HG03139 (cell line): ENCODE data around the gene FAM181A.

Experiments used
- ATAC-seq: cut with Tn5 transposase; IDR thresholded peaks from one replicate; pipeline ENCODE4 v1.9.1; 2021; ENCODE audit not compliant: unreplicated experiment

The FAM181A gene

DNA sequence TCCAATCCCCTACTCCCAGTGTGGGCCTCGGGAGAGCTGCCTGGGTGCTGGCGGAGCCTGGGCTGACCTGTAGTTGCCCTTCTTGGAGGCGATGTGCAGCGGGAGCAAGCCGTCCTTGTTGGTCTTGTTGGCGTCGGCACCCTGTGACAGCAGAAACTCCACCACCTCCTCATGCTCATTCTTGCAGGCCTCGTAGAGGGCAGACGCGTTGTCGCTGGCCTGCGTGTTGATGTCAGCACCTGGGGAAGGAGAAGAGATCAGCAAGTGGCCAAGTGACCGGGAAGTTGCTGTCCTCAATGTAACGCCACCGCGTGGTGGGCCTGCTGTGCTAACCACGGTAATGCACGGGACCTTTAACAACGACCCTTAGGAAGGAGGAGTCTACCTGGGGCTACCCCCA is 20.1 kb downstream of the FAM181A start:
- ATAC-seq, result no peak

DNA sequence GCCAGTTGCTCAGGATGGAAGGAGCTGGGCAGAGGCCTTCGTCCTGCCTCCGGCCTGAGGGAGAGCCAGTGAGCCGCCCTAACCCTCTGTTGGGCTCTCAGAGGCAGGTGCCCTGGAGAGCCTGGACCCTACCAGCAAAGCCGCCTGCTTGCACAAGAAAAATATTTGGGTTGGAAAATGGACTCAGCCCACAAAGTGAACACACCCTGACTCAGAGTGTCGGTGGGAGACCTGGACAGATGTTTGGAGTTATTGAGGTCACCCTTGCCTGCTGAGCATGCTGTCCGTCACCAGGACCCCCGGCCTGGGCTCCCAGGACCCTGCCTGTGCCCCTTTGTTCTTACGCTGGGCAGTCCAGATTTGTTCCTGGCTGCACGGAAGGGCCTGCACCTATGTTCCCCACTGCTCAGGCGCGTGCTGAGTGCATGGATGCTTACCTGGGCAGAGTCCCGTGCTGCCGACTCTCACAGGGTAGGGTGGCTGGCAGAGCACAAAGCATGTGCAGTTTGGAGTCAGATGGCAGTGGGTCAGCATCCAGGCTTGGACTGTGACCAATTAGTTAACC is 22.4 kb downstream of the FAM181A start:
- ATAC-seq, result no peak

DNA sequence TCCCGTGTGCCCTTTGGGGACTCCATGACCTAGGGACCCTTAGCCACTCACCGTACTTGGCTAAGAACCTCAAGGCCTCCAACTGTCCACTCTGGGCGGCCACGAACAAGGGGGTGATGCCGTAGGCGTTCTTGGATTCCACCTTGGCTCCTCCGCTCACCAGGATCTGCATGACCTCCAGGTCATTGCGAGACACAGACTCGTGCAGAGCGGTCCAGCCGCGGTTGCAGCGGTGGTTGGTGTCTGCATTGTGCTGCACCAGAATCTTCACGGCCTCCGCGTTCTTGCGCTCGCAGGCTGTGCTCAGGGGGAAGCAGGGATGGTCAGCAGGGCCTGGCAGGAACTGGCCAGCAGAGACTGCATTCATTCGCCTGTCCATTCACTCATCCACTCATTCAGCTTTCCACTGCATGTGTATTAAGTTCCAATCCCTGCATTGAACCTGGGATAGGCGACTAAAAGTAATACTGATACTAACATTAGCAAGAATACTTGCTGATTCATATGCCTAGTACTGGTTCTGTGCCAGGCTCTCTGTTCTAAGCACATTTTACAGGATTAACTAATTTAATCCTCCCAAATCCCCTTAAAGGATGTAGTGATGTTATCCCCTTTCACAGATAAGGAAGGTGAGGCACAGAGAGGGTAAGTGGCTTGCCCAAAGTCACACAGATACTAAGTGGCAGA is 23.9 kb downstream of the FAM181A start:
- no peak for ATAC-seq

DNA sequence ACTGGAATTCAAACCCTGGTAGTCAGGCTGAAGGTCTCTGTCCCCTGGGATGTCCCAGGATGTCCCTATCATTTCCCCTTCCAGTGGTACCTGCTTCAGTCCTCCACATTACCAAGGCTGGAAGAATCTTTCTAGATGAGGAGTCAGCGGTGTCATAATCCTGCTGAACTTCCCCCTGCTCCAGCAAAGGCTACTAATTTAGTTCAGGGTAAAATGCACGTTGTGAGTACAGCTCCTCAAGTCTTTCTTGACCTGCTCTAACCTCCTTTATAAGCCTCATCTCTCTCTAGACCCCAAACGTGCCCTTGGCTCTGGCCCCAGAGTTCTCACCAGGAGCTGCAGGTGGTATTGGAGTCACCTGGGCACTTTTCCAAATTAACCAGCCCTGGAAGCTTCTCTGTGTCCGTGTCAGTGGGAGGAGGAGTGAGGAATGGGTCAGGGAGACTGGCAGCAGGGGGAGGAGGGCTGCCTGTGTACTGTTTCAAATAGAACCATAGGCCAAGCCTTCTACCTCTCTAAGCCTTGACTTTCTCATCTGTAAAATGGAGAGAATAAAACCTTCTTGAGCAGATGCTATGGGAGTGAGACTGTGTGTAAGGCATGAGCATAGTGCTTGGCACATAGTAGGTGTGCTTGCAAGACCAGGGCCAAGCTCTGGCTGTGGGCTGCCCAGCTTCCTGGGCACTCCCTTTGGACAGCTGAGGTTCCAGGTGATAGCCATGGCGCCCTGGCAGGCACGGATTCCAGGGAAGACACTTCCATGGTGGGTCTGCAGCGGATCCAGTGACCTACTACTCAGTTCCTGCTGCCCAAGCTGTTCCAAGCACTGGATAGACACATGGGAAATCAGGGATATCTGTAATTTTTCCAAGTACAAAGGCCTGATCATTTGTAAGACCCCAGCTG is 24.7 kb downstream of the FAM181A start:
- no peak for ATAC-seq

- no peak for ATAC-seq
Measured at GRCh38 chr14:93952829-93953228, 25.7 kb downstream of the FAM181A start.

DNA sequence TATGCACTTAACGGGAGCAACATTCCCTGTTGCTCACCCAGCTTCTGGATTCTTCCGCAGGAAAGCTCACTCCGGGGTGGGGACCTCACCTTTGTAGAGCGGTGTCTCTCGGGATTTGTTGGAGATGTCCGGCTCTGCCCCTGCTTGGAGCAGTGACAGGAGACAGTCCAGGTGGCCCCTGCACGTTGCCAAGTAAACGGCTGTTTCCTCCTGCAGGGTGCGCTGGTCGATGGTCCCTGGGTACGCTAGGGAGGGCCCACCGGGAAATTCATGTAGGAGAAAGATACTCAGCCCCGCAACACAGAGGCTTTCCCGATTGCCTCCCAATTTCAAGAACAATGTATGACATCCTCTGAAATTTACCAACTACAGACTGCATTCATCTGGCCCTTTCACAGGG is 26.1 kb downstream of the FAM181A start:
- ATAC-seq, result no peak

DNA sequence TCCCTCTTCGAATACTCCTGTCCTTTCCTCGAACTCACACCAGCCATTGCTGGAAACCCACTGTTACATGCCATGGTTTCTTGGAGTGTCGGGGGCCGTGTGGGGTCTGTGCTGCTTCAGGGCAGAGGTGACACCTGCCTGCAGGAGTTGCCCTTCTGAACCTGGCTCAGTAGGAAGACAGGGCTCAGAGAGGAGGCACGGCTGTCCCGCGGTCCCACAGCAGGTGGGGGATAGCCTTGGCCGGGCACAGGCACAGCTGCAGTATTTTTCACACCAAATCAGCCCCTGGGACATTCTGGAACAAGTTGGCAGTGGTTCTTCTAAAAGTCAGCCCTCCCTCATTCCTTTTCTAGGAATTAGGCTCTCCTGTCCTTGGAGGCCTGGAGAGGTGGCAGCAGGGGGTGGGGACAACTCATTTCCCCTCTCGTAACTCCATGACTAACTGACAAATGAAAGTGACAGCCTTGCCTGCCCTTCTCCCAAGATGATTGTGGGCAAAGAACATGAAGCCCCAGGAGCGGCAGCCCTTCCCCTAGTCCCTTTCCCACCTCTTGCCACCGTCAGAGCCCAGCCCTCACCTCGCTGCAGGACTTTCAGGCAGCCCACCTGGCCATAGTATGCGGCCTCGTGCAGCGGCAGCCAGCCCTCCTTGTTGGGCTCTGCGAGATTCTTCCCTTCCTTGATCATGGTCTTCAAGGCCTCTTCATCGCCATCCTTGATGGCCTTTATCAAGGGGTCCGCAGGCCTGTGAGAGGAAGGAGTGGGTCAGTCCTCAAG is 26.8 kb downstream of the FAM181A start:
- ATAC-seq, result no peak

DNA sequence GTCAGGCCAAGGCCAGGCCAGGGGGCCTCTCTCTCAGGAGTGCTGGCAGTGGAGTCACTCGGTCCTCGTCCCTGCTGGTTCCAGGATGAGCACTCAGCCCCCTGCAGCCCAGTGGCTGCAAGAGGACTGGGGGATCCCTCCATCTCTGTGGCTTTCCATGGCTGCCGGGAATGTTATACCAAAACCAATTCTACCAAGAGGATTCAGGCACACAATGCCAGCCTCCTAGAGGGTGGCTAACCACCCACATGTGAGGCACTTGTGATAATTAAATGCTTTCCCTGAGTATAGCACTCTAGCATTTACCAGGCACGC is 27.3 kb downstream of the FAM181A start:
- ATAC-seq, result no peak

DNA sequence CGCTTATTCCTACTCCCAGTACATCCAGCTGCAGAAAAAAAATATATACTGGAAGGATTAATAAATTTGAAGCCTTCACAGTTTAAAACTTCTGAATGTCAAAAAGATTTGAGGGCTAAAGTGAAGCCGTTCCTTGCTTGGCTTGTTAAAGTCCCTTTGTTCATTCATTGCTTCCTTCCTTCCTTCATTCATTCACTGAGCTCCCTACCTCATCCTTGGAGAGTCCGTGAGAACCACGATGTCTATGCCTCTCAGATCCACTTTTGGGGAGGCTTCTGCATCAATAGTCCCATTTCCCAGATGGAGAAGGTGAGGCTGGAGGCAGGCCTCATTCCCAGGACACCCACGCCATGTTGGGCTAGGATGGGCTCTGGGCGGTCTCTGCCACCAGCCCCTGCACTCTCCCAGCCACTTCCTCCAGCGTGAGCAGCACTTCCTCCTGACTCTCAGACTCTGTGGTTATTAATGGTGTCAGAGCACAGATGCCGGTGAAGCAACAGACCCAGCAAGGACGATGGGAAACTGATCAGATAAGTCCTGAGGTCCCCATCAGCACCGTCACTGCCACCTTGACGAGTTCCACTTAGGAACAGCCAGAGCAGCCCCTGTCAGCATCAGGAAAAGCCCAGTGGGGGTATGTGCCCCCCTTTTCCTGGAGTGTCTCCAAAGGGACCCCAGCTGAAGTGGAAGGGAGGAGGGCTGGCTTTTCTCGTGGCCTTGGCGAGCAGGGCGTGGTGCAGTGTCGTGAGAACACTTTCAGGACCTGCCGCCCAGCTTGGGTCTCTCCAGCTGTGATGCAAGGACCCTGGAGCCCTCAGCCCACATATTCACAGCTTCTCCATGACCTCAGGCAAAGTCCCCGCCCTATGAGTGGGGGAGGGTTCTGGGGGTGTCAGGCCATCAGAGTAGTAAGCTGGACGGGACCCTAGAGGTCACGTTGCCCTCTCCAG is 28.0 kb downstream of the FAM181A start:
- peak; percentile 33 for ATAC-seq

DNA sequence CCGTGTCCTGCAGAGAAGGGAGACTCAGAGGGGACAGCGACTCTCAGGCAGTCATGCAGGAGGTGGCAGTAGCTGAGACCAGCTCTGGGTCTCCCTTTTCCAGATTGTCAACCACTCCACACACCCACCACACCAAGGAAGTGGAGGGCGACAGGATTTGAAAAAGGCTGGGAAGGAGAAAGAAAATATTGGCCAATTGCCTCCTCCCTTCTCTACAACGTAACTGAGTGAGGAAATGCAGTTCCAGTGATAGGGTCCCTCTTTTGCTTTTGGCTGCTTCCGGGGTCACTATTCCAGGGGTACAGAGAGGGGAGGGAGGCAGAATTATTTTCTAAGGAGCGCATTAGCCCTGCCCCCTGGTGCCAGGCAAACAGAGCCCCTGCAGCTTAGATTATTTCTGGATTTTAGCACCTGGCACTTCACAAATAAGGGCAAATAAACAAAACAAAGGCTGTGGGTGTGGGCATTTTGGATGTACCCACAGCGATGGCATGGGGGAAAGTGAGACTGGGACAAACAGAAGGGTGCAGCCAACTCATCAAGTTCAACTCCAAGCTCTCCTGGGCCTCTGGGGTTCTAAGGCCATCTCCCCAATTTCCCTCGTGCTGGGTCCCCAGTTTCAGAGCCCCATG is 28.8 kb downstream of the FAM181A start:
- no peak for ATAC-seq

DNA sequence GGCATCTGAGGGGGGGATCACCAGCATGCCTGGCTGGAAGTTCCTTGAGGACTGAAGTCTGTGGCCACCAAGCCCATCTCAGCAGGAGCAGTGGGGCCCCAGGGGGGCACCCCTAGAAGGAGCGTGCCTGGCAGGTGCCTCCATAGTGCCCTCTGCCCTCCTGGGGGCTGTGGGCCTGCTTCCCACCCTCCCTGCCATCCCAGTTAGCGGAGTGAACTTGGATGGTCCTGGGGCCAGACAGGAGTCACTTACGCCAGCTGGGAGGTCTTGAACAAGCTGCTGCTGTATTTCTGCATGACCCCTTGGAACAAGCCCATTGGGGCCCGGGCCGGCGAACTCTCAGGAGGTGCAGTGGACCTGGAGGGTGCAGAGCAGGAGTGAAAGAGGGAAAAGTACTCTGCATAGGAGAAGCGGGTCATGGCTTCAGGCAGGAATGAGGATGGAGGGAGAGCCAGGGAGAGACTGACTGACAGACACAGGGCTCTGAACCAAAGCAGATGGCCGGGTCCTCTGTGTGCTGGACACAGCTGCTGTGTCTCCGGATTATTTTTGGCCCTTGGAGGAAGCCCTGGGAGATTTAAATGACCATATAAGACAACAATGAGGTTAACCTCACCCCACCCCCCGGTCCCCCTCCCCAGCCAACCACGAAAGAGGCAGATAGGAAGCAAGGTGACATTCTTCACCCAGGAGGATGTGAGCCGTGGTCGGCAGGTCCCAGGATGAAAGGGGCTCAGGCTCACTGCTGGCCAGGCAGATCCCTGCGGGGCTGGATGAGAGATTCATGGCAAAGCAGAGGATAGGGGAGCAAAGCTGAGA is 29.6 kb downstream of the FAM181A start:
- no peak for ATAC-seq

- ATAC-seq, result no peak
Measured at GRCh38 chr14:93957333-93957710, 30.2 kb downstream of the FAM181A start.

GRCh38 chr14:93957751-93958566 is 30.8 kb downstream of the FAM181A start:
- ATAC-seq, result no peak

- no peak for ATAC-seq
Measured at GRCh38 chr14:93958567-93959238, 31.6 kb downstream of the FAM181A start.

- ATAC-seq, result peak; percentile 59
Measured at GRCh38 chr14:93959239-93960107, 32.3 kb downstream of the FAM181A start.

- ATAC-seq, result no peak
Measured at GRCh38 chr14:93960108-93960475, 32.9 kb downstream of the FAM181A start.
